Caco-2 (cell line): ENCODE results near the gene PCDHGA3. TPM values are rescaled to one million over a fixed set of nuclear protein-coding genes. Genes with fewer than 3 reads are reported as not detected.
"Not testable (repeated sequence)": the region's sequence is repeated elsewhere in the genome, so short reads cannot be mapped to it uniquely, and the experiment has no call there.

Experiments used
- BruUV-seq: library from RNA; stranded (reverse); fragments of 400-500 nt; replicated peaks from 2 replicates; lab custom pipeline; 2021; lab: Mats Ljungman, UMichigan
- CTCF ChIA-PET: fragments of 300-600 bp; sonication (Branson Sonifier 250); formaldehyde crosslinking; loops from one replicate; lab custom pipeline; 2022; ENCODE audit warnings: antibody characterized with exemption; lab: Charles Lee
- POLR2A ChIA-PET: fragments of 300-600 bp; sonication (Branson Sonifier 250); formaldehyde crosslinking; loops from one replicate; lab custom pipeline; 2022; ENCODE audit warnings: antibody characterized with exemption; lab: Charles Lee
- DNase-seq, 2 experiments: peaks; one replicate each; pipeline versions ENCODE4 v3.0.0 to v3.0.0-alpha.2; 2020 to 2022
- H3K27me3 ChIP-seq: replicated peaks from 2 replicates; pipeline ENCODE4 v1.6.0; 2011; ENCODE audit warnings: low read length; ENCODE audit not compliant: control insufficient read depth, insufficient read depth
- H3K36me3 ChIP-seq: 2 replicates; pipeline ENCODE4 v1.5.1; 2011; ENCODE audit warnings: low read length; ENCODE audit not compliant: control insufficient read depth, insufficient read depth
- H3K4me1 ChIP-seq: fragments of 250-450 bp; sonication (Bioruptor Pico); 2 replicates; pipeline ENCODE4 v1.5.1; 2020; ENCODE audit warnings: mild to moderate bottlenecking
- H3K4me3 ChIP-seq: 2 replicates; pipeline ENCODE4 v1.5.1; 2011; ENCODE audit warnings: low read depth, mild to moderate bottlenecking, control low read depth, low read length
- H3K9me3 ChIP-seq: fragments of 250-450 bp; sonication (Bioruptor Pico); 2 replicates; pipeline ENCODE4 v1.5.1; 2020; ENCODE audit warnings: mild to moderate bottlenecking, moderate library complexity
- H3K27ac Mint-ChIP-seq: one replicate; pipeline ENCODE4 v1.8.0; 2022; ENCODE audit warnings: mixed read lengths; ENCODE audit not compliant: unreplicated experiment
- H3K27me3 Mint-ChIP-seq: one replicate; pipeline ENCODE4 v1.8.0; 2022; ENCODE audit warnings: mixed read lengths; ENCODE audit not compliant: insufficient read depth, unreplicated experiment
- H3K36me3 Mint-ChIP-seq: one replicate; pipeline ENCODE4 v1.8.0; 2022; ENCODE audit warnings: mild to moderate bottlenecking, mixed read lengths; ENCODE audit not compliant: insufficient read depth, unreplicated experiment
- H3K4me1 Mint-ChIP-seq: one replicate; pipeline ENCODE4 v1.8.0; 2022; ENCODE audit warnings: low read depth, mixed read lengths; ENCODE audit not compliant: unreplicated experiment
- H3K4me3 Mint-ChIP-seq: one replicate; pipeline ENCODE4 v1.8.0; 2022; ENCODE audit warnings: mild to moderate bottlenecking, moderate library complexity, mixed read lengths; ENCODE audit not compliant: unreplicated experiment
- H3K9me3 Mint-ChIP-seq: one replicate; pipeline ENCODE4 v1.8.0; 2022; ENCODE audit warnings: mixed read lengths; ENCODE audit not compliant: unreplicated experiment
- CTCF ChIP-seq, 2 experiments: fragments of 200-600 bp in 1 of 2; IDR thresholded peaks; 1 replicate in 1 of 2; 2 replicates in 1 of 2; pipeline versions ENCODE4 v1.5.1 to v1.8.0; 2011 to 2022; ENCODE audit warnings: antibody characterized with exemption in 1 of 2, control low read depth in 1 of 2, inconsistent platforms in 1 of 2, low read depth in 1 of 2, low read length in 1 of 2, mild to moderate bottlenecking in 1 of 2, moderate library complexity in 1 of 2; ENCODE audit not compliant: insufficient read depth in 1 of 2, severe bottlenecking in 1 of 2, unreplicated experiment in 1 of 2
- intact Hi-C: fragments of 100-400 bp; cut with micrococcal nuclease; formaldehyde crosslinking; loops from one replicate; pipeline ENCODE4 v1.10.0; 2022; ENCODE audit not compliant: unreplicated experiment
- total RNA-seq: library from RNA; stranded (reverse); gene quantifications from 2 replicates; pipeline ENCODE4 v1.2.3, GENCODE V29; 2022

Gene PCDHGA3
- total RNA-seq, 1 experiment from 2014 or later = 0.11 TPM

GRCh38 chr5:141392429-141393198 lies 49.0 kb downstream of the PCDHGA3 start, which contains the start of gene PCDHGA8:
TSS of gene PCDHGA8 (plus strand) at chr5:141392633. CDS start at chr5:141392814, 181 bp downstream.
- no peaks in the 10 kb centered on the region for H3K36me3 Mint-ChIP-seq
- no peaks in the 10 kb centered on the region for H3K4me1 ChIP-seq
- peak in 1 of 2 experiments; percentile 3 for TF ChIP-seq CTCF (IDR thresholded peaks at IDR 0.05; ENCODE audit: insufficient read depth in 1 of 2, low read depth in 1 of 2, low read length in 1 of 2, severe bottlenecking in 1 of 2, unreplicated experiment in 1 of 2)
- no peak for DNase-seq
- CTCF ChIA-PET = no interaction called here
- intact Hi-C loops = no loop called here
- peaks cover 19% of the 10 kb centered on the region for H3K9me3 Mint-ChIP-seq
- H3K4me3 Mint-ChIP-seq = no peak within 1 kb of the TSS
- no peak within 1 kb of the TSS for H3K4me3 ChIP-seq
- no peaks in the 10 kb centered on the region for H3K9me3 ChIP-seq
- BruUV-seq = no TSS peak
- no peak within 1 kb of the TSS for H3K27ac Mint-ChIP-seq
- H3K27me3 Mint-ChIP-seq = no peaks in the 10 kb centered on the region
- no peaks in the 10 kb centered on the region for H3K4me1 Mint-ChIP-seq
- POLR2A ChIA-PET = no interaction called here
- H3K27me3 ChIP-seq = no peaks in the 10 kb centered on the region
- no peaks in the 10 kb centered on the region for H3K36me3 ChIP-seq

GRCh38 chr5:141393267-141393666 lies 49.6 kb downstream of the PCDHGA3 start:
- H3K4me1 Mint-ChIP-seq = no peaks in the 10 kb centered on the region
- Histone ChIP-seq H3K4me3 (no peak overlapping the region), H3K4me1 (no peaks in the 10 kb centered on the region), H3K9me3 (no peaks in the 10 kb centered on the region), H3K36me3 (no peaks in the 10 kb centered on the region), H3K27me3 (no peaks in the 10 kb centered on the region)
- intact Hi-C loops = no loop called here
- H3K36me3 Mint-ChIP-seq = no peaks in the 10 kb centered on the region
- no peaks in the 10 kb centered on the region for H3K27me3 Mint-ChIP-seq
- peaks cover 19% of the 10 kb centered on the region for H3K9me3 Mint-ChIP-seq
- ChIA-PET CTCF (no interaction called here), POLR2A (no interaction called here)
- no peak for DNase-seq
- no peak overlapping the region for H3K4me3 Mint-ChIP-seq
- BruUV-seq = no TSS peak
- TF ChIP-seq CTCF (IDR thresholded peaks at IDR 0.05; ENCODE audit: insufficient read depth in 1 of 2, low read depth in 1 of 2, low read length in 1 of 2, severe bottlenecking in 1 of 2, unreplicated experiment in 1 of 2) = no peak
- H3K27ac Mint-ChIP-seq = no peak overlapping the region

- H3K9me3 ChIP-seq = peaks cover 12% of the 10 kb centered on the region
- H3K27me3 Mint-ChIP-seq, H3K36me3 Mint-ChIP-seq, H3K27me3 ChIP-seq, H3K4me3 Mint-ChIP-seq, H3K4me1 Mint-ChIP-seq, H3K4me3 ChIP-seq, H3K4me1 ChIP-seq, intact Hi-C loops, POLR2A ChIA-PET, DNase-seq, H3K9me3 Mint-ChIP-seq, H3K36me3 ChIP-seq, BruUV-seq, CTCF ChIA-PET, H3K27ac Mint-ChIP-seq: not testable (repeated sequence)
These were observed 51.0 kb downstream of the PCDHGA3 start for GRCh38 chr5:141394401-141395187.

Other genes starting within 250 kb of the PCDHGA3 start
- gene PCDHB2, start 249.2 kb upstream of the PCDHGA3 start, total RNA-seq = 0.20 and 0.21 TPM in 2 replicates
- gene PCDHB3, start 243.4 kb upstream of the PCDHGA3 start, total RNA-seq = not detected in 2 replicates
- gene PCDHB4, start 222.0 kb upstream of the PCDHGA3 start, total RNA-seq = not detected in 2 replicates
- not detected in 2 replicates for gene PCDHB5, start 208.6 kb upstream of the PCDHGA3 start, total RNA-seq
- not detected in 2 replicates for gene PCDHB6, start 193.8 kb upstream of the PCDHGA3 start, total RNA-seq
- gene PCDHB7, start 171.2 kb upstream of the PCDHGA3 start, total RNA-seq = not detected in 2 replicates
- not detected in 2 replicates for gene PCDHB8, start 166.0 kb upstream of the PCDHGA3 start, total RNA-seq
- 0.07 TPM in 1 of 2 replicates, not detected in the other for gene PCDHB16, start 161.4 kb upstream of the PCDHGA3 start, total RNA-seq
- gene PCDHB9, start 156.7 kb upstream of the PCDHGA3 start, total RNA-seq = not detected in 2 replicates
- gene PCDHB10, start 151.5 kb upstream of the PCDHGA3 start, total RNA-seq = 0.09 TPM in 1 of 2 replicates, not detected in the other
- 0.12 TPM in 1 of 2 replicates, not detected in the other for gene PCDHB11, start 144.2 kb upstream of the PCDHGA3 start, total RNA-seq
- gene PCDHB12, start 135.1 kb upstream of the PCDHGA3 start, total RNA-seq = 0.12 TPM in 1 of 2 replicates, not detected in the other
- gene PCDHB13, start 129.9 kb upstream of the PCDHGA3 start, total RNA-seq = 0.12 TPM in 1 of 2 replicates, not detected in the other
- 0.41 and 0.44 TPM in 2 replicates for gene PCDHB14, start 120.5 kb upstream of the PCDHGA3 start, total RNA-seq
- 0.21 TPM in 1 of 2 replicates, not detected in the other for gene PCDHB15, start 98.4 kb upstream of the PCDHGA3 start, total RNA-seq
- gene SLC25A2, start 39.8 kb upstream of the PCDHGA3 start, total RNA-seq = 0.64 and 0.67 TPM in 2 replicates
- 77.2 and 78.7 TPM in 2 replicates for gene TAF7, start 23.0 kb upstream of the PCDHGA3 start, total RNA-seq
- 0.64 and 1.1 TPM in 2 replicates for gene PCDHGA1, start 13.3 kb upstream of the PCDHGA3 start, total RNA-seq
- gene PCDHGA2, start 5.1 kb upstream of the PCDHGA3 start, total RNA-seq = 0.20 and 0.23 TPM in 2 replicates
- 0.60 and 0.66 TPM in 2 replicates for gene PCDHGB1, start 6.3 kb downstream of the PCDHGA3 start, total RNA-seq
- gene PCDHGA4, start 11.2 kb downstream of the PCDHGA3 start, total RNA-seq = 0.49 and 0.54 TPM in 2 replicates
- 1.00 and 1.3 TPM in 2 replicates for gene PCDHGB2, start 16.2 kb downstream of the PCDHGA3 start, total RNA-seq
- gene PCDHGA5, start 20.3 kb downstream of the PCDHGA3 start, total RNA-seq = 0.57 and 0.72 TPM in 2 replicates
- gene PCDHGB3, start 26.4 kb downstream of the PCDHGA3 start, total RNA-seq = 0.54 and 0.60 TPM in 2 replicates
- gene PCDHGA6, start 30.1 kb downstream of the PCDHGA3 start, total RNA-seq = 0.49 and 0.79 TPM in 2 replicates
- 0.09 and 0.43 TPM in 2 replicates for gene PCDHGA7, start 38.9 kb downstream of the PCDHGA3 start, total RNA-seq
- gene PCDHGB4, start 43.9 kb downstream of the PCDHGA3 start, total RNA-seq = 0.12 and 0.14 TPM in 2 replicates
- 0.14 and 0.18 TPM in 2 replicates for gene PCDHGA8, start 48.8 kb downstream of the PCDHGA3 start, total RNA-seq
- gene PCDHGB5, start 54.1 kb downstream of the PCDHGA3 start, total RNA-seq = 13.2 and 13.4 TPM in 2 replicates
- 2.8 and 4.4 TPM in 2 replicates for gene PCDHGA9, start 58.9 kb downstream of the PCDHGA3 start, total RNA-seq
- 2.5 and 2.8 TPM in 2 replicates for gene PCDHGB6, start 64.2 kb downstream of the PCDHGA3 start, total RNA-seq
- 2.9 and 3.6 TPM in 2 replicates for gene PCDHGA10, start 69.2 kb downstream of the PCDHGA3 start, total RNA-seq
- 2.3 and 2.4 TPM in 2 replicates for gene PCDHGB7, start 73.8 kb downstream of the PCDHGA3 start, total RNA-seq
- 1.2 and 1.9 TPM in 2 replicates for gene PCDHGA11, start 77.2 kb downstream of the PCDHGA3 start, total RNA-seq
- gene PCDHGA12, start 86.7 kb downstream of the PCDHGA3 start, total RNA-seq = 0.52 and 1.0 TPM in 2 replicates
- gene PCDHGC3, start 132.1 kb downstream of the PCDHGA3 start, total RNA-seq = 1.3 and 2.9 TPM in 2 replicates
- gene PCDHGC4, start 141.2 kb downstream of the PCDHGA3 start, total RNA-seq = 0.28 and 0.39 TPM in 2 replicates
- gene PCDHGC5, start 145.3 kb downstream of the PCDHGA3 start, total RNA-seq = 0.21 and 0.25 TPM in 2 replicates